ENCODE measurements around the gene SNN. TPM values are rescaled to one million over a fixed set of nuclear protein-coding genes. Genes with fewer than 3 reads are reported as not detected.

The SNN gene
- total RNA-seq, 1 experiment from 2014 or later: 12.6 TPM

DNA sequence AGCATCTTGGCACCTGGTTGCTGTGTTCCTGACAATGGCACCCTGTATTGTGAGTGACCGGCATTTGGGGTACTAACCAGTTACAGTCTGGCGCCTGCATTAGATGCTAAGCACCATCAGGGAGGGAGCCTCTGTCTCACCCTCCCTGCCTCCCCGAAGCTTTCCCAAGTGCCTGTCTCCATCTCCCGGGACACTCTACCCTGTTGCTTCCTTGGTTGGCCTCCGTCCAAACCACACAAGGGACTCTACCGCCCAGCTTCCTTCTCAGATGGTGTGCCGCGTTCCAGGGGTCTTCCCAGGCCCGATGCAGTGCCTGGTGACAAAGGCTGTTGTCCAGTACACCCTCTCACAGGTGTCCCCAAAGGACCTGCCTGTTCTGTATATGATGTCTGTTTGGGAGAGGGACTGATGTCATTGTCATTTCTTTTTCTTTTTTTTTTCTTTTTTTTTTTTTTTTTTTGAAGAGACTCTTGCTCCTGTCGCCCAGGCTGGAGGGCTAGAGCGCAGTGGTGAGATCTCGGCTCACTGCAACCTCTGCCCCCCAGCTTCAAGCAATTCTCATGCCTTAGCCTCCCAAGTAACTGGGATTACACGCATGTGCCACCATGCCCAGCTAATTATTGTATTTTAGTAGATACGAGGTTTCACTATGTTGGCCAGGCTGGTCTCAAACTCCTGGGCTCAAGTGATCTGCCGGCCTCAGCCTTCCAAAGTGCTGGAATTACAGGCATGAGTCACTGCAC lies 6.7 kb downstream of the SNN start:
- Histone ChIP-seq H3K36me3 (ENCODE audit: low read depth) (0 out of 2 replicates have a peak, but pooled peaks cover 4% of the 10 kb centered on the region), H3K9me3 (ENCODE audit: insufficient read depth, low read depth) (no peaks in the 10 kb centered on the region), H3K27me3 (ENCODE audit: insufficient read depth, low read depth) (no peaks in the 10 kb centered on the region), H2AFZ (no peak overlapping the region), H3K27ac (no peak overlapping the region), H3K4me2 (no peak overlapping the region), H4K20me1 (ENCODE audit: insufficient read depth) (no peaks in the 10 kb centered on the region), H3F3A (ENCODE audit: insufficient read depth, low read depth) (peaks cover 16% of the 10 kb centered on the region; the same call in 1 of the 2 replicates), H3K79me2 (ENCODE audit: low read depth) (no peaks in the 10 kb centered on the region), H3K4me1 (replicated peaks; ENCODE audit: insufficient read depth) (no peaks in the 10 kb centered on the region), H3K9me2 (ENCODE audit: insufficient read depth) (no peaks in the 10 kb centered on the region), H3K4me3 (no peak overlapping the region)
- no peak for TF ChIP-seq EZH2 (IDR thresholded peaks at IDR 0.05; ENCODE audit: low read depth)
- TF ChIP-seq, protein P1, sequence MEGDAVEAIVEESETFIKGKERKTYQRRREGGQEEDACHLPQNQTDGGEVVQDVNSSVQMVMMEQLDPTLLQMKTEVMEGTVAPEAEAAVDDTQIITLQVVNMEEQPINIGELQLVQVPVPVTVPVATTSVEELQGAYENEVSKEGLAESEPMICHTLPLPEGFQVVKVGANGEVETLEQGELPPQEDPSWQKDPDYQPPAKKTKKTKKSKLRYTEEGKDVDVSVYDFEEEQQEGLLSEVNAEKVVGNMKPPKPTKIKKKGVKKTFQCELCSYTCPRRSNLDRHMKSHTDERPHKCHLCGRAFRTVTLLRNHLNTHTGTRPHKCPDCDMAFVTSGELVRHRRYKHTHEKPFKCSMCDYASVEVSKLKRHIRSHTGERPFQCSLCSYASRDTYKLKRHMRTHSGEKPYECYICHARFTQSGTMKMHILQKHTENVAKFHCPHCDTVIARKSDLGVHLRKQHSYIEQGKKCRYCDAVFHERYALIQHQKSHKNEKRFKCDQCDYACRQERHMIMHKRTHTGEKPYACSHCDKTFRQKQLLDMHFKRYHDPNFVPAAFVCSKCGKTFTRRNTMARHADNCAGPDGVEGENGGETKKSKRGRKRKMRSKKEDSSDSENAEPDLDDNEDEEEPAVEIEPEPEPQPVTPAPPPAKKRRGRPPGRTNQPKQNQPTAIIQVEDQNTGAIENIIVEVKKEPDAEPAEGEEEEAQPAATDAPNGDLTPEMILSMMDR (conservative IDR thresholded peaks at IDR 0.05): no peak
- intact Hi-C loops (cut with micrococcal nuclease; ENCODE audit: unreplicated experiment): loop anchor here (1.0 to 10.0 kb wide), 3 partner anchors 62 to 270 kb away; no protein-coding TSS in a partner anchor
- BruUV-seq (replicated peaks): no TSS peak
- POLR2A ChIA-PET (ENCODE audit: unreplicated experiment): interaction anchor here (0.6 kb wide), 1 partner anchor 143 kb away, joined by 4 read pairs; no protein-coding TSS in a partner anchor
- CTCF ChIA-PET: no interaction called here
- DNase-seq: peak in 1 of 2 experiments; percentile 44

DNA sequence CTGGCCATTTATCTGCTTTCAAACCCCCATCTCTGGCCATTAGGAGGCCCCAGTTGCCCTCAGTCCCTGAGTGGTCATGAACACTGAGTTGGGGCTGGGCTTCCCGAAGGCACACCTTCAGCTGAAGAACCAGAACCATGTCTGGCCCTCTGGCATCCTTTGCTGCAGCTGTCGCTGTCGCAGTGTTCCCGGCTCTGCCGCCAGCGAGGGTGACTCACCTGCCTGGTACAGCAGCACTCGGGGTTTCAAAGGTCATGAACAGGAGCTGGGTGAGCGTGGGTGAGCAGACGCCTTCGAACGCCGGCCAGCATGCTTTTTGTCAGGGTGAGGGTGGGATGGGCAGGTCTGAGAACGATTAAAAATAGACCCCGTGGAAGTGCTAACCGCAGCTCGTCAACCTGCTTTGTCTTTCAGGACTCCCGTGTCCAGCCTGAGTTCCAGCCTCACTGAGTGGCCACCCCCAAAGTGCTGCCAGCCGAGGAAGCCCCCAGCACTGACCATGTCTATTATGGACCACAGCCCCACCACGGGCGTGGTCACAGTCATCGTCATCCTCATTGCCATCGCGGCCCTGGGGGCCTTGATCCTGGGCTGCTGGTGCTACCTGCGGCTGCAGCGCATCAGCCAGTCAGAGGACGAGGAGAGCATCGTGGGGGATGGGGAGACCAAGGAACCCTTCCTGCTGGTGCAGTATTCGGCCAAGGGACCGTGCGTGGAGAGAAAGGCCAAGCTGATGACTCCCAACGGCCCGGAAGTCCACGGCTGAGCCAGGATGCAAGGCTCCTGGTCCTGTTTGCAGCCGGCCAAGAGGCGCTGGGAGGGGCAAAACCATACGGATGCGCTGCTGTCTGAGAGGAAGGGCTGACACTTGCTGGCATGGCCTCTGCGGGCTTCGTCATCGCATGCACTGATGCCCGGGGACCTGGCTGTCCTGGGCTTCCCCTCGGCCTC lies 7.6 kb downstream of the SNN start:
- peak; percentile 60 to 90 for DNase-seq
- Histone ChIP-seq H4K20me1 (ENCODE audit: insufficient read depth) (no peaks in the 10 kb centered on the region), H3K4me1 (replicated peaks; ENCODE audit: insufficient read depth) (no peaks in the 10 kb centered on the region), H3K27ac (no peak overlapping the region), H3K79me2 (ENCODE audit: low read depth) (no peaks in the 10 kb centered on the region), H3K9me3 (ENCODE audit: insufficient read depth, low read depth) (no peaks in the 10 kb centered on the region), H3F3A (ENCODE audit: insufficient read depth, low read depth) (peaks cover 16% of the 10 kb centered on the region; the same call in 1 of the 2 replicates), H3K4me3 (no peak overlapping the region), H2AFZ (no peak overlapping the region), H3K36me3 (ENCODE audit: low read depth) (0 out of 2 replicates have a peak, but pooled peaks cover 4% of the 10 kb centered on the region), H3K27me3 (ENCODE audit: insufficient read depth, low read depth) (no peaks in the 10 kb centered on the region), H3K4me2 (no peak overlapping the region), H3K9me2 (ENCODE audit: insufficient read depth) (no peaks in the 10 kb centered on the region)
- POLR2A ChIA-PET (ENCODE audit: unreplicated experiment): interaction anchor here (0.6 kb wide), 2 partner anchors 144 to 1435 kb away, joined by 4 to 9 read pairs; no protein-coding TSS in a partner anchor
- TF ChIP-seq EZH2 (IDR thresholded peaks at IDR 0.05; ENCODE audit: low read depth): no peak
- TF ChIP-seq, protein P1 (conservative IDR thresholded peaks at IDR 0.05): no peak; the same call in 1 of the 2 replicates
- CTCF ChIA-PET: no interaction called here
- no TSS peak for BruUV-seq (replicated peaks)
- intact Hi-C loops (cut with micrococcal nuclease; ENCODE audit: unreplicated experiment): loop anchor here (1.0 to 10.0 kb wide), 3 partner anchors 63 to 271 kb away; no protein-coding TSS in a partner anchor

DNA sequence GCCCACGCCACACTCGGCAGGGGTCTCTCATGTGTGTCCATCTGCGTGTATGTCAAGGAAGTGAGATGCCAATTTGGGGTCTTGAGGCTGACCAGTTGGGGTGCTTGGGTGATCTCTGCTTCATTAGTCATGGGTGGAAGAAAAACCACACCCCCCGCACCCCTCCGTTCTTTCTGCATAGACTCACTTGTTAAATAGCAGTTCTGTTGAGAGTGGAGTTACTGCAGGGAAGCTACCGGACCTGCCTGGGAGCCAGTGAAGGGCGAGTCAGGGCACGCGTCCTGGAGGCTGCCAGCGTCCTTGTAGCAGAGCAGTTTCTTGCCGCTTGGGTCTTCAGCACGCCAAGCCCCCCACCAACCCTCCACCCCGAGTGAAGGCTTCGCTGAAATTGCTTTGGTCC lies 8.5 kb downstream of the SNN start:
- no TSS peak for BruUV-seq (replicated peaks)
- Histone ChIP-seq H2AFZ (no peak overlapping the region), H3K27ac (no peak overlapping the region), H3K4me3 (no peak overlapping the region), H3K4me2 (no peak overlapping the region), H3K27me3 (ENCODE audit: insufficient read depth, low read depth) (no peaks in the 10 kb centered on the region), H3K9me2 (ENCODE audit: insufficient read depth) (no peaks in the 10 kb centered on the region), H3K9me3 (ENCODE audit: insufficient read depth, low read depth) (no peaks in the 10 kb centered on the region), H3K36me3 (ENCODE audit: low read depth) (0 out of 2 replicates have a peak, but pooled peaks cover 4% of the 10 kb centered on the region), H4K20me1 (ENCODE audit: insufficient read depth) (no peaks in the 10 kb centered on the region), H3K79me2 (ENCODE audit: low read depth) (no peaks in the 10 kb centered on the region), H3K4me1 (replicated peaks; ENCODE audit: insufficient read depth) (no peaks in the 10 kb centered on the region), H3F3A (ENCODE audit: insufficient read depth, low read depth) (peaks cover 16% of the 10 kb centered on the region; the same call in 1 of the 2 replicates)
- no peak for DNase-seq
- POLR2A ChIA-PET (ENCODE audit: unreplicated experiment): no interaction called here
- TF ChIP-seq EZH2 (IDR thresholded peaks at IDR 0.05; ENCODE audit: low read depth): no peak
- TF ChIP-seq, protein P1 (conservative IDR thresholded peaks at IDR 0.05): no peak
- intact Hi-C loops (cut with micrococcal nuclease; ENCODE audit: unreplicated experiment): loop anchor here (10.0 kb wide), 1 partner anchor 272 kb away; no protein-coding TSS in a partner anchor
- CTCF ChIA-PET: no interaction called here
